ENCODE data around the gene CEP89.
"Not testable (repeated sequence)": the region's sequence is repeated elsewhere in the genome, so short reads cannot be mapped to it uniquely, and the experiment has no call there.

GRCh38 chr19:32995966-32996365 lies 24.2 kb upstream of the CEP89 start:
- TF ChIP-seq CTCF, POLR2AphosphoS5, EP300 (IDR thresholded peaks at IDR 0.05): not testable (repeated sequence)
